HL-60 (cell line): Measurements from ENCODE around the gene PLEKHJ1.

Experiments used
- CTCF ChIP-seq: IDR thresholded peaks from one replicate; pipeline ENCODE4 v1.5.1; 2011; ENCODE audit warnings: low read length, control low read depth, inconsistent platforms; ENCODE audit not compliant: insufficient read depth
- POLR2AphosphoS5 ChIP-seq: IDR thresholded peaks from 2 replicates; pipeline ENCODE4 v1.6.1; 2012; ENCODE audit warnings: low read depth
- SPI1 ChIP-seq: IDR thresholded peaks from 2 replicates; pipeline ENCODE4 v1.6.1; 2012; ENCODE audit warnings: low read depth, mild to moderate bottlenecking, borderline replicate concordance

- TF ChIP-seq POLR2AphosphoS5 (no peak), SPI1 (no peak), CTCF (no peak)
Measured at GRCh38 chr19:2280633-2281264, 44.6 kb upstream of the PLEKHJ1 start.
